GM18508 (cell line): ENCODE results near the gene SAP30L.

ENCODE experiments used
- ATAC-seq: cut with Tn5 transposase; IDR thresholded peaks from one replicate; pipeline ENCODE4 v1.9.1; 2021; ENCODE audit warnings: moderate number of reproducible peaks; ENCODE audit not compliant: insufficient read depth, unreplicated experiment

The SAP30L gene

DNA sequence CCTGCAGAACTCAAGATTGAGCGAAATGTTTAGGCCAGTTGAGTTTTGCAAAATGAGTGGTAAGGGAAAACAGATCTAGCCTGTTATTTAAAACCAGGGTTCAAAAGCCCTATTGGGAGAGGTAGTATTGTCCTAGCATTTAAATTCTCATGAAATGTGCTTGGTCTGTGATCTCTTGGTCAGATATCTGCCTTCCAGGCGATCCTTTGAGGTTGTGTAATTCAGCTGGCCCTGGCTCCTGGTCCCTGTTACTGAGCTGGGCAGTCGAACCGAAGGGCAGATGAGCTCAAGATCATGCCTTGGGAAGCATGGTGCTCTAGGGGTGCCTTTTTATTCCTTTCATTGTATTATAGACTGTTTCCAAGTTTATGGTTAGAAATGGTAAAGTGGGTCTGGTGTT, 14.4 kb downstream of the SAP30L start:
- ATAC-seq: no peak

DNA sequence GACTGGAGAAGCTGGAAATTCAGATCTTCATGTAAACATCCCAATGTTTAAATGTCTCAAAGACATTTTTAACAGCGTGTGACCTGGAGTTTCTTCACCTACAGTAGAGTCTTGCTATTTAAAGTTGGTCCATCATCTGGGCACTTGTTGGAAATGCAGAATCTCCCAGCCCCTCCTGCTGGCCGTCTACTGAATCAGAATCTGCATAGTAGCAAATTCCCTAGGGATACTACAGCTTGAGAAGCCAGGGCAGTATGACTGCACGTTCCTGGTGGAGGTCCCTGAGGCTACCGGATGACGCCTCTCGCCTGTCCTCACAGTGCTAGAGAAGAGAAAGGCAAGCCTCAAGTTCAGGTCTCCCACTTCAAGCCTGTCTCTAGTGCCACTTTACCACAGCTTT, 15.7 kb downstream of the SAP30L start:
- ATAC-seq: no peak

- ATAC-seq: no peak
These were observed 18.6 kb downstream of the SAP30L start for GRCh38 chr5:154464438-154464837.

GRCh38 chr5:154465169-154465568, 19.4 kb downstream of the SAP30L start:
- no peak for ATAC-seq

GRCh38 chr5:154466147-154466546, 20.4 kb downstream of the SAP30L start:
- ATAC-seq: no peak

DNA sequence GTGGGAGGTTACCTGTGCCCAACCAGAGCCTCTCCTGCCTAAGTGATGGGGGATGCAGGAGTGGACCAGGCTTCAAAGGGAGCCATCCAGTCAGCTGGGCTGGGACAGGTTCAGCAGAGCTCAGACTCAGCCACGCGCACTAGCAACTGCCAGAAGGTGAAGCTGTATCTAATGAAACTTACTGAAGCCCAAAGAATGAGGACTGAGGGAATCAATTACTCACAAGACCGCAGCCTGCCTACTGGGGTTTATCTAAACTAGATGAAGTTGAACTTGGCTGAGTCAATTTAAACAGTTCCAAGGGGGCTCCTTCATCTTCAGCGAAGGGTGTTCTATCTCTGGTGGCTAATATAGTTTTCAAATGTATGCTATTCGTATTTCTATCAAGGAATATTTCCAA, 20.9 kb downstream of the SAP30L start:
- ATAC-seq: no peak

DNA sequence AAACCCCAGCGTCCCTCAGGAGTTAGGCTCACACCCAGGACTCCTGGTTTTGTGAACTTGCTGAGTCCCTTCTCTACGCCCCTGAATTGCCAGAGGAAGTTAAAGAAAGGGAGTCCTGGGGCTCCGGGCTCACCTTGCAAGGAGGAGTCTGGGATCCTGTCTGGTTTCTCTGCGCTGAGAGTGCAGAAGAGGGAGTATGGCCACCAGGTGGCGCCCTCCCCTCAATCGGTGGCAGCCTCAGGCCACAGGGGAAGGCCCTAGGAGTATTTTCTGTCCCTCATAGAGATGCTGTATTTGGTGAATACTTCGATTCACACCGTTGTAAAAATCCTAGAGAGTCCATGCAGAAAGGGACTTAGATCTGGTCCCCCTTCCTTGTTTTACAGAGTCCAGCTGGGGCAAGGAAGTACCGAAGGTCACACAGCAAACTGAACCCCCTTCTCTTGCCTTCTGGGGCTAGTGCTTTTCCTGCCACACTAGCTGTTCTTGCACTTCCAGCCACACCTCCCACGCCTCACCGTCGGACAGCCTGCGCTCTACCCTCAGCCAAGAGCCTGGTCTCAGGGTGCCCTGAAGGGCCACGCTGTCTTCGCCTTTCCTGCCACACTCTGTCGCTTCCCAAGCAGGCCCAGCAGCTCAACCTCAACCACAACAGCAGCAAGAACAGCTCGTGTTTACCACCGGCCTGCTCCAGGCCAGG, 22.0 kb downstream of the SAP30L start:
- ATAC-seq: peak; percentile 90

GRCh38 chr5:154470137-154470536, 24.3 kb downstream of the SAP30L start:
- ATAC-seq: no peak

GRCh38 chr5:154470947-154471870, 25.4 kb downstream of the SAP30L start:
- ATAC-seq: no peak

DNA sequence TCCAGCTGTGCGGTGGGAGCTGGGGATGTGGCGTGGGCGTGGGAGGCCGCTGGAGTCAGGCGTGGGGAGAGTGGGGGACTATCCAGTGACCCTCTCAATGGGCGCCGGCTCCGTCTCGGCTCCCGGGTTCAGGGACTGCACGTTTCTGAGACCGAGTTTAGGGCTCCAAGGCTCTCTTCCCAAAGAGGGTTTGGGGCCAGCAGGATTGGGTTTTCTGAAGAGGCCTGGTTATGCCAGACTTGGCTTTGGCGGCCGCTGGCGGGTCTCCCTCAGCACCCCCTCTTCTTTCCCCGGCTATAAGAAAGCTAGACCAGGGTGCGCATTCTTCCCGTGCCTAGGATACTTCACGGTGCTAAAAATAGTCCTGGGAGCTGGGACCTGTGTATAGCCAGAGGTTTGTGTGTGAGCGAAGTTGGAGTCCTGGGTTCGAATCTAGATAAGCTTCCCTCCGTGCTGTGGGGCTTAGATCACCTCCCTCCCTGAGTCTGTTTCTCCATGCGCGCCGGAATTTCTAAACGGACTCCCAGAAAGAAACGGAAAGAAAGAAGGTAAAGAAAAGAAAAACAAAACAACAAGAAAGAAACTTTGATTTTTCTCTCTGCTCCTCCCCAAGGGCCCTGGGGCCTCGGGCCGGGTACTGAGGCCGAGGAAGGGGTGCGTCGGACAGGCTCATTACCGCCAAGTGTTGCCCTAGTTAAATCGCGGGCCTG, 27.2 kb downstream of the SAP30L start:
- ATAC-seq: no peak

DNA sequence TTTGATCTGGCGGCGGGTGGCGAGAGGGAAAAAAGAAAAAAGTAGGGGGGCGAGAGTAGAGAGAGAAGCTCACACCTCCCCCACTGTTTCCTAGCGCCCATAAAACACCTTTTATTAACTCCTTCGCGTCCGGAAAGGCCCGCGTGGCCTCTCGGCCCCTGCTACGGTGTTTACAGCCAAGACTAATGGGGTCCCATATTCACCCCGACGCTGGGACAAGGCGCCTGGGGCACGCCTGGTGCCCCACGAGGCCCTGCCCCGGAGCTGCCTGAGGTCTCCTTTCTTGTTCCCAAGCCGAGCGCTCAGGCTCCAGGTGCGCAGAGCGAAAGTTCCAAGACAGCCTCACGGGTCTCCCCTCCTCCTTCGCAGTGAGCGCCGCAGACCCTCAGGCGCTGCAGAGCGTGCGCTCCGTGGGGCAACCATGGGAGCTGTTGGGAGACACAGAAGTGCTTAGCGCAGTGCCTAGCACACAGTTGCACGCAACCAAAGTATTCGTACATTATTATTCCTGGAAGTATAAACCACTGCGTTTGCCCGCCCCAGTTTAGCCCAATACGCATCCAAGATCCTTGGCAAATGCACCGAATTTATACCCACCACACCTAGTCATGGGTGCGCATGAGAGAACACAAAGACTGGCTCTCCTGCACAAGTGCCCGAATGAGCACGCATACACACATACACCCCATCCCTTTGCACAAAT, 27.9 kb downstream of the SAP30L start:
- no peak for ATAC-seq

- ATAC-seq: no peak
These were observed 28.9 kb downstream of the SAP30L start for GRCh38 chr5:154474396-154475334.

DNA sequence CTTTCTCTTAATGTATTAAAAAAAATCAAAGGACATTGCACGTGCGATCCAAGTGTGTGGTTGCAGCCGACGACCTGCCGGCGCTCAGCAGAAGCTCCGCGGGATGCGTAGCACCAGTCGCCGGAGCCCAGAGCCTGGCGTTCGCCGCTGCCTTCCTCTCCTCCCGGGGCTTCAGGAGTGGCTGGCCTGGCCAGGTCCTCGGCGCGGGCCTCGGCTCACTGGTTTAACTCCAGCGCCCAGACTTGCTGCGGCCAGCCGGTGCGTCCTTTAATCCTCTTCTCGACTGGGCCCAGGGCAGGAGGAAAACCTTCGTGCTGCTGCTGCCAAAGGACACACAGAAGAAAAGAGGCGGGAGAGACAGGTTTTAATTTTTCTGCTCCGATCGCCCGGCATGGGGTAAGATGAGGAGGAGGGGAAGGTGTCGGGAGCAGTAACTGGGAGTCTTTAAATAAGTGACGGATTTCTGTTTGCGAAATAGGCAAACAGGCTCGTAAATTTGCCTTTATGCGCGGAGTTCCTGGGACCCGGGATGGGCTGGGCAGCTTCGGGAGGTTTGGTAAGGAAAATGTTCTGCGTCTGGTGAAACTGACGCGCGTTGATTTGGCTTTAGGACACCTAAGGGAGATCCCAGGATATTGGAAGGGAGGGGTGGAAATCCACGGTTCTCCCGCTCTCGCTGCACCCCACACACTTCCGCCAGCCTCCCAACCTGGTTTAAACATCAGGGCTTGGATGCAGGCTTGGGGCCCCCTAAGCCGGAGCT, 30.0 kb downstream of the SAP30L start:
- no peak for ATAC-seq

- ATAC-seq: no peak
These were observed 30.8 kb downstream of the SAP30L start for GRCh38 chr5:154476354-154477205.

- ATAC-seq: no peak
These were observed 31.8 kb downstream of the SAP30L start for GRCh38 chr5:154477382-154478223.

GRCh38 chr5:154478224-154478565, 32.4 kb downstream of the SAP30L start, which contains the start of gene HAND1:
TSS of gene HAND1 (minus strand) at chr5:154478227. CDS start at chr5:154478008, 219 bp downstream.
- ATAC-seq: no peak

GRCh38 chr5:154478752-154479159, 33.0 kb downstream of the SAP30L start:
- ATAC-seq: no peak
